Measurements from ENCODE around the gene MFSD6. TPM values are rescaled to one million over a fixed set of nuclear protein-coding genes. Genes with fewer than 3 reads are reported as not detected.
"Not testable (repeated sequence)": the region's sequence is repeated elsewhere in the genome, so short reads cannot be mapped to it uniquely, and the experiment has no call there.

The MFSD6 gene
- total and polyA plus RNA-seq, 2 donors (not counting 1 experiment from before 2014, with no cell fraction given) = 31.4 to 50.8 TPM

DNA sequence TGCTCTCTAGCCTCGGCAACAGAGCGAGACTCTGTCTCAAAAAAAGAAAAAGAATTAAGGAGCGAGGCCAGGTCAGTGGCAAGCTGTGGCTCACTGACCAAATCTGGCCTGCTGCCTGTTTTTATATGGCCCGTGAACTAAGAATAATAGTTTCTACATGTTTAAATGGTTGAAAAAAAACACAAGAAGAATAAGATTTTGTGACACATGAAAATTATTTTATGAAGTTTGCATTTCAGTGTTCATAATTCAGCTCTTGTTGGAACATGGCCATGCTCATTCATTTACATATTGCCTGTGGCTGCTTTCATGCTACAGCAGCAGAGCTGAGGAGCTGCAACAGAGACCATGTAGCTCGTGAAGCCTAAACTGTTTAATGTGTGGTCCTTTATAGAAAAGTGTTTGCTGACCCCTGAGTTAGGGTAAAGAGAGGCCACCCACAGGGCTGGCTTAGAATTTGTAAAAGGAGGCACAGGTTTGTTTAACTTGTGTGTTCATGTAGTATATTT is 59.5 kb downstream of the MFSD6 start:
- Histone ChIP-seq H3K27ac (ENCODE audit: insufficient read depth, low read length) (peak overlapping the region; percentile 19), H3K36me3 (ENCODE audit: control insufficient read depth, insufficient read depth, low read length) (no peaks in the 10 kb centered on the region), H3K4me2 (ENCODE audit: extremely low read depth, insufficient read depth, low read length) (peak overlapping the region; percentile 48), H3K9me3 (ENCODE audit: control insufficient read depth, insufficient read depth, low read depth, low read length) (no peaks in the 10 kb centered on the region), H3K4me3 (replicated peaks in 1 of 4; ENCODE audit: control extremely low read depth in 1 of 4, insufficient read depth in 1 of 4, low read depth in 3 of 4, low read length in 4 of 4) (no peak overlapping the region), H4K20me1 (ENCODE audit: control insufficient read depth, extremely low read depth, insufficient read depth, low read length) (no peaks in the 10 kb centered on the region), H2AFZ (ENCODE audit: low read length) (no peak overlapping the region), H3K4me1 (ENCODE audit: control insufficient read depth, extremely low read depth, insufficient read depth, low read length) (peaks cover 16% of the 10 kb centered on the region), H3K9ac (ENCODE audit: insufficient read depth, low read length) (no peak overlapping the region), H3K79me2 (ENCODE audit: control insufficient read depth, insufficient read depth, low read length) (no peaks in the 10 kb centered on the region), H3K27me3 (ENCODE audit: control insufficient read depth, insufficient read depth, low read length) (no peaks in the 10 kb centered on the region)
- DNase-seq (ENCODE audit: low read depth in 2 of 2) = peak; percentile 42 to 65
- TF ChIP-seq, protein P1, sequence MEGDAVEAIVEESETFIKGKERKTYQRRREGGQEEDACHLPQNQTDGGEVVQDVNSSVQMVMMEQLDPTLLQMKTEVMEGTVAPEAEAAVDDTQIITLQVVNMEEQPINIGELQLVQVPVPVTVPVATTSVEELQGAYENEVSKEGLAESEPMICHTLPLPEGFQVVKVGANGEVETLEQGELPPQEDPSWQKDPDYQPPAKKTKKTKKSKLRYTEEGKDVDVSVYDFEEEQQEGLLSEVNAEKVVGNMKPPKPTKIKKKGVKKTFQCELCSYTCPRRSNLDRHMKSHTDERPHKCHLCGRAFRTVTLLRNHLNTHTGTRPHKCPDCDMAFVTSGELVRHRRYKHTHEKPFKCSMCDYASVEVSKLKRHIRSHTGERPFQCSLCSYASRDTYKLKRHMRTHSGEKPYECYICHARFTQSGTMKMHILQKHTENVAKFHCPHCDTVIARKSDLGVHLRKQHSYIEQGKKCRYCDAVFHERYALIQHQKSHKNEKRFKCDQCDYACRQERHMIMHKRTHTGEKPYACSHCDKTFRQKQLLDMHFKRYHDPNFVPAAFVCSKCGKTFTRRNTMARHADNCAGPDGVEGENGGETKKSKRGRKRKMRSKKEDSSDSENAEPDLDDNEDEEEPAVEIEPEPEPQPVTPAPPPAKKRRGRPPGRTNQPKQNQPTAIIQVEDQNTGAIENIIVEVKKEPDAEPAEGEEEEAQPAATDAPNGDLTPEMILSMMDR (conservative IDR thresholded peaks at IDR 0.05 in 1 of 2, IDR thresholded peaks at IDR 0.05 in 1 of 2; ENCODE audit: low read depth in 1 of 2, low read length in 2 of 2) = no peak
- TF ChIP-seq EZH2 (IDR thresholded peaks at IDR 0.05; ENCODE audit: low read length, missing control alignments) = no peak

DNA sequence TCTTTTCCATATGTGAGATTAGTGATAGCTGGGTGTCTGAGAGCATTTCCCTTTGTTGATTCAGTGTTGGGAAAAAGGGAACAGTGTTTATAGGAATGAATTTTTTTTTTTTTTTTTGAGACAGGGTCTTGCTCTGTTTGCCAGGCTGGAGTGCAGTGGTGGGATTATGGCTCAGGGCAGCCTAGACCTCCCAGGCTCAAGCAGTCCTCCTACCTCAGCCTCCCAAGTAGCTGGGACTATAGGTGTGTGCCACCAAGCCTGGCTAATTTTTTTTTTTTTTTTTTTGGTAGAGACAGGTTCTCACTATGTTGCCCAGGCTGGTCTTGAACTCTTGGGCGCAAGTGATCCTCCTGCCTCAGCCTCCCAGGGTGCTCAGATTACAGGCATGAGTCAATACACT is 60.2 kb downstream of the MFSD6 start:
- not testable (repeated sequence) for H3K79me2 ChIP-seq (ENCODE audit: control insufficient read depth, insufficient read depth, low read length); H3K9me3 ChIP-seq (ENCODE audit: control insufficient read depth, insufficient read depth, low read depth, low read length); DNase-seq (ENCODE audit: low read depth in 2 of 2); H3K27me3 ChIP-seq (ENCODE audit: control insufficient read depth, insufficient read depth, low read length); H3K4me3 ChIP-seq (replicated peaks in 1 of 4; ENCODE audit: control extremely low read depth in 1 of 4, insufficient read depth in 1 of 4, low read depth in 3 of 4, low read length in 4 of 4); H3K36me3 ChIP-seq (ENCODE audit: control insufficient read depth, insufficient read depth, low read length); H3K9ac ChIP-seq (ENCODE audit: insufficient read depth, low read length); H4K20me1 ChIP-seq (ENCODE audit: control insufficient read depth, extremely low read depth, insufficient read depth, low read length); H3K27ac ChIP-seq (ENCODE audit: insufficient read depth, low read length); H2AFZ ChIP-seq (ENCODE audit: low read length); H3K4me2 ChIP-seq (ENCODE audit: extremely low read depth, insufficient read depth, low read length)
- H3K4me1 ChIP-seq (ENCODE audit: control insufficient read depth, extremely low read depth, insufficient read depth, low read length) = peaks cover 16% of the 10 kb centered on the region

DNA sequence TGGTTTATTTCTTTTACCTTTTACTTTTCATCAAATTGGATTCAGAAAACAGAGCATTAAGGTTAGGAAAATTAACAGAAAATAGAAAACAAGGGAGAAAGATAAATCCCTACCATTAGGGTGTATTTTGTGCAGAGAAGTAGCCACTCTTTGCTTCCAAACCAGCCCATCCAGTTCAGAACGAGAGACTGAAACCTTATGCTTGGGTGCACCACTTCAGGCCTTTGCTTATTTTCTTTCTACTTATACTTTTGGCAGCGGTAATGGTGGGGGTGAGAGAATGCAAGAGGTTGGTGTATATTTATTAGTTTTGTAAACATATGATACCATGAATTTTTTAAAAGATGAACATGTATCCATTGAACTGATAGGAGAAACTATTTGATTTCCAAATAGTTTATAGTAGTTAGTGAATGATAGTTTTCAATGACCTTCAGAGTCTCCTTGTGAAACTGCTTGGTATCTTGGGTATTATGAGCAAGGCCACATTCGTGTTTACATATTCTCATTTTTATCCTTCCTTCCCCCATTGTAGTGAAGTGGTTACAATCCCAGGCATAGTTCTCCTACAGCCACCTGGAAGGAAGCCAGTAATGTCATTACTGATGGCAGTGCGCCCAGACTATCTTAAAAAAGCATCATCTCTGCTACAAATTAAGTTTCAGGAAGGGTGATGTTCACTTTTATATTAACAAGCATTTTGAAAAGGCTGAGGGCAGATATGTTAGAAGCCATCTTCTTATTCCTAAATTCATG is 60.8 kb downstream of the MFSD6 start:
- no peaks in the 10 kb centered on the region for H3K36me3 ChIP-seq (ENCODE audit: control insufficient read depth, insufficient read depth, low read length)
- peaks cover 16% of the 10 kb centered on the region for H3K4me1 ChIP-seq (ENCODE audit: control insufficient read depth, extremely low read depth, insufficient read depth, low read length)
- H4K20me1 ChIP-seq (ENCODE audit: control insufficient read depth, extremely low read depth, insufficient read depth, low read length) = no peaks in the 10 kb centered on the region
- H3K79me2 ChIP-seq (ENCODE audit: control insufficient read depth, insufficient read depth, low read length) = no peaks in the 10 kb centered on the region
- H2AFZ ChIP-seq (ENCODE audit: low read length) = no peak overlapping the region
- peak; percentile 95 to 99 for DNase-seq (ENCODE audit: low read depth in 2 of 2)
- peak overlapping the region; percentile 19 for H3K27ac ChIP-seq (ENCODE audit: insufficient read depth, low read length)
- H3K4me2 ChIP-seq (ENCODE audit: extremely low read depth, insufficient read depth, low read length) = peak overlapping the region; percentile 18
- peak overlapping the region in 1 of 4 experiments; percentile 12 for H3K4me3 ChIP-seq (replicated peaks in 1 of 4; ENCODE audit: control extremely low read depth in 1 of 4, insufficient read depth in 1 of 4, low read depth in 3 of 4, low read length in 4 of 4)
- no peaks in the 10 kb centered on the region for H3K9me3 ChIP-seq (ENCODE audit: control insufficient read depth, insufficient read depth, low read depth, low read length)
- TF ChIP-seq EZH2 (IDR thresholded peaks at IDR 0.05; ENCODE audit: low read length, missing control alignments) = no peak
- TF ChIP-seq, protein P1 (conservative IDR thresholded peaks at IDR 0.05 in 1 of 2, IDR thresholded peaks at IDR 0.05 in 1 of 2; ENCODE audit: low read depth in 1 of 2, low read length in 2 of 2) = no peak
- H3K27me3 ChIP-seq (ENCODE audit: control insufficient read depth, insufficient read depth, low read length) = no peaks in the 10 kb centered on the region
- H3K9ac ChIP-seq (ENCODE audit: insufficient read depth, low read length) = no peak overlapping the region
